Liver (tissue), 9 donors: ENCODE measurements around the gene DNAJC9. TPM values are rescaled to one million over a fixed set of nuclear protein-coding genes. Genes with fewer than 3 reads are reported as not detected.

Source experiments
- DNase-seq: peaks from one replicate; pipeline ENCODE4 v3.0.0-alpha.2; 2017; ENCODE audit warnings: low spot score
- H3K27ac ChIP-seq, 2 donors: one replicate each; pipeline ENCODE4 v1.7.0; 2013; ENCODE audit warnings: inconsistent platforms in 2 of 2, low read length in 2 of 2, control low read depth in 1 of 2, low read depth in 1 of 2, mild to moderate bottlenecking in 1 of 2
- H3K27me3 ChIP-seq, 4 donors: one replicate each; pipeline versions ENCODE4 v1.6.1 to v1.7.0; 2013; ENCODE audit warnings: low read length in 3 of 4, inconsistent platforms in 1 of 4, mild to moderate bottlenecking in 1 of 4, moderate library complexity in 1 of 4; ENCODE audit not compliant: control insufficient read depth in 4 of 4, insufficient read depth in 4 of 4
- H3K36me3 ChIP-seq, 4 donors: one replicate each; pipeline versions ENCODE4 v1.6.1 to v1.7.0; 2013; ENCODE audit warnings: low read length in 3 of 4, mild to moderate bottlenecking in 3 of 4, low read depth in 1 of 4, moderate library complexity in 1 of 4; ENCODE audit not compliant: control insufficient read depth in 4 of 4, insufficient read depth in 3 of 4
- H3K4me1 ChIP-seq, 4 donors: one replicate each; pipeline versions ENCODE4 v1.6.1 to v1.7.0; 2013; ENCODE audit warnings: low read length in 3 of 4, mild to moderate bottlenecking in 3 of 4, moderate library complexity in 1 of 4; ENCODE audit not compliant: control insufficient read depth in 4 of 4, insufficient read depth in 4 of 4
- H3K4me3 ChIP-seq, 3 donors: one replicate each; pipeline versions ENCODE4 v1.6.1 to v1.7.0; 2013; ENCODE audit warnings: low read length in 3 of 3, control low read depth in 1 of 3, low read depth in 1 of 3, mild to moderate bottlenecking in 1 of 3
- H3K9ac ChIP-seq, 2 donors: one replicate each; pipeline ENCODE4 v1.7.0; 2013; ENCODE audit warnings: low read length in 2 of 2, mild to moderate bottlenecking in 2 of 2, moderate library complexity in 2 of 2, control low read depth in 1 of 2, low read depth in 1 of 2
- H3K9me3 ChIP-seq, 4 donors: one replicate each; pipeline versions ENCODE4 v1.6.1 to v1.7.0; 2013; ENCODE audit warnings: low read length in 3 of 4; ENCODE audit not compliant: control insufficient read depth in 4 of 4
- ATF3 ChIP-seq: IDR thresholded peaks from 2 replicates; pipeline ENCODE4 v1.6.1; 2016; ENCODE audit warnings: antibody characterized with exemption
- CTCF ChIP-seq: fragments of 150-350 bp; IDR thresholded peaks from 2 replicates; pipeline ENCODE4 v1.5.1; 2017; ENCODE audit warnings: improper control_type of control experiment, low read depth, low read length; ENCODE audit not compliant: missing input control
- FOXA1 ChIP-seq: IDR thresholded peaks from 2 replicates; pipeline ENCODE4 v1.6.1; 2016; ENCODE audit warnings: antibody characterized with exemption
- FOXA2 ChIP-seq: IDR thresholded peaks from 2 replicates; pipeline ENCODE4 v1.6.1; 2016; ENCODE audit warnings: antibody characterized with exemption
- HNF4A ChIP-seq, 2 donors: conservative IDR thresholded peaks; 2 replicates each; pipeline ENCODE4 v1.6.1; 2016; ENCODE audit warnings: antibody characterized with exemption in 2 of 2, mild to moderate bottlenecking in 2 of 2
- HNF4G ChIP-seq: IDR thresholded peaks from 2 replicates; pipeline ENCODE4 v1.6.1; 2016; ENCODE audit warnings: antibody characterized with exemption
- NR2F2 ChIP-seq: IDR thresholded peaks from 2 replicates; pipeline ENCODE4 v1.6.1; 2016; ENCODE audit warnings: antibody characterized with exemption
- RAD21 ChIP-seq, 2 donors: IDR thresholded peaks; 2 replicates each; pipeline ENCODE4 v1.6.1; 2016; ENCODE audit warnings: antibody characterized with exemption in 2 of 2, mild to moderate bottlenecking in 2 of 2
- REST ChIP-seq: IDR thresholded peaks from 2 replicates; pipeline ENCODE4 v1.6.1; 2016; ENCODE audit warnings: antibody characterized with exemption, mild to moderate bottlenecking
- RXRA ChIP-seq, 2 donors: IDR thresholded peaks; 2 replicates each; pipeline ENCODE4 v1.6.1; 2017 to 2018; ENCODE audit warnings: antibody characterized with exemption in 2 of 2, mild to moderate bottlenecking in 1 of 2
- TAF1 ChIP-seq: conservative IDR thresholded peaks from 2 replicates; pipeline ENCODE4 v1.6.1; 2016; ENCODE audit warnings: antibody characterized with exemption, mild to moderate bottlenecking
- YY1 ChIP-seq: IDR thresholded peaks from 2 replicates; pipeline ENCODE4 v1.6.1; 2016; ENCODE audit warnings: antibody characterized with exemption, mild to moderate bottlenecking
- ZBTB33 ChIP-seq: IDR thresholded peaks from 2 replicates; pipeline ENCODE4 v1.6.1; 2016; ENCODE audit warnings: antibody characterized with exemption
- WGBS: extraction: QIAGEN DNeasy Blood & Tissue Kit; methylation state at CpG from one replicate; pipeline ENCODE4 v1.1.7; 2013; 5-methylcytosine and 5-hydroxymethylcytosine counted together
- polyA plus RNA-seq, 2 donors: library from polyadenylated mRNA; stranded (reverse) in 1 of 2; unstranded in 1 of 2; fragments of 200-250 nt in 1 of 2; fragments of >200 nt in 1 of 2; fragmentation: Nextera tagmentation in 1 of 2; extraction: Ambion mirVana in 1 of 2; gene quantifications; one replicate each; pipeline versions ENCODE4 v1.2.1 to v1.2.3, GENCODE V29; 2013 to 2015
- total RNA-seq, 2 donors: library from RNA; depleted of rRNA; stranded (reverse); fragments of >200 nt; gene quantifications; one replicate each; pipeline ENCODE4 v1.2.3, GENCODE V29; 2014
- donor health status: healthy.
- donor health status: healthy.
- donor health status: healthy.
- donor health status: healthy.
- donor health status: healthy.

DNAJC9 gene
- total and polyA plus RNA-seq, 4 donors = 4.1 to 45.5 (median 9.9) TPM

- Histone ChIP-seq H3K4me1 (peaks cover 0 to 4% (median 0%) of the 10 kb centered on the region in 4 donors), H3K36me3 (no peaks in the 10 kb centered on the region), H3K27ac (no peak overlapping the region), H3K27me3 (no peaks in the 10 kb centered on the region), H3K9me3 (no peaks in the 10 kb centered on the region), H3K9ac (no peak overlapping the region), H3K4me3 (no peak overlapping the region)
- 94% methylated on average over 2 of the region's 2 CpGs for WGBS
- no peak for DNase-seq
- TF ChIP-seq REST = no peak
- TF ChIP-seq RAD21 (IDR thresholded peaks at IDR 0.05) = no peak
- TF ChIP-seq TAF1 = no peak
- TF ChIP-seq ATF3 = no peak
- TF ChIP-seq NR2F2 = no peak
- TF ChIP-seq CTCF = no peak
- no peak for TF ChIP-seq YY1
- TF ChIP-seq ZBTB33 = no peak
- TF ChIP-seq HNF4A (conservative IDR thresholded peaks at IDR 0.05) = no peak
- TF ChIP-seq FOXA1 = no peak
- TF ChIP-seq HNF4G = no peak
These were observed 17.4 kb upstream of the DNAJC9 start for GRCh38 chr10:73264423-73264822.

- no peak for DNase-seq
- no peak overlapping the region for H3K4me3 ChIP-seq
- H3K9me3 ChIP-seq = no peaks in the 10 kb centered on the region
- WGBS = 50% methylated on average over 1 of the region's 1 CpG
- no peak overlapping the region for H3K27ac ChIP-seq
- peaks cover 0 to 4% (median 0%) of the 10 kb centered on the region in 4 donors for H3K4me1 ChIP-seq
- TF ChIP-seq CTCF = peak; percentile 38
- TF ChIP-seq FOXA2 = no peak
- peak; percentile 63 to 70 for TF ChIP-seq RAD21 (IDR thresholded peaks at IDR 0.05)
- no peak for TF ChIP-seq RXRA (IDR thresholded peaks at IDR 0.05)
- TF ChIP-seq ZBTB33 = no peak
- H3K36me3 ChIP-seq = no peaks in the 10 kb centered on the region
- H3K9ac ChIP-seq = no peak overlapping the region
- H3K27me3 ChIP-seq = no peaks in the 10 kb centered on the region
These were observed 16.8 kb upstream of the DNAJC9 start for GRCh38 chr10:73263693-73264347.
